HuH-7.5 (cell line): ENCODE data around the gene TAS2R31.

Experiments
- DNase-seq: peaks from one replicate; pipeline ENCODE4 v3.0.0; 2011; ENCODE audit warnings: low spot score

Gene TAS2R31

DNA sequence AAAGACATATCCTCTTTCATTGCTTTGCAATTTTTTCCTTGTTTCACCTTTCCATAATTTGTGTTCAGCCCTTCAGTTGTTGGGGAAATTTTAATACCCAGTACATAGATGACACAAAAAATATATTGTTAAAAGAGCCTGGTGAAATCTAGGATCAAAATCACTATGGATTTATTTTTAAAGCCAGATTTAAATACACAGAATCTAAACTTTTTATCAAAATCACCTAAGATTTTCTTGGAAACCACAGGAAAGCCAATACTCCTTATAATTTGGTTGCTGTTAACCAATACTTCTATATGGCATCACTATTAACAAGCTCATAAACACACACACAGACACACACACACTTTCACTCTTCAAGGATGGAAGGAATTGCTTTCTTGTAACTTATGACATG lies 33.0 kb downstream of the TAS2R31 start, which contains the start of gene TAS2R20:
TSS of gene TAS2R20 (minus strand) at position 101 of the 400 bp plus-strand sequence. CDS start 429 bp downstream, outside the sequence.
- DNase-seq: no peak

DNA sequence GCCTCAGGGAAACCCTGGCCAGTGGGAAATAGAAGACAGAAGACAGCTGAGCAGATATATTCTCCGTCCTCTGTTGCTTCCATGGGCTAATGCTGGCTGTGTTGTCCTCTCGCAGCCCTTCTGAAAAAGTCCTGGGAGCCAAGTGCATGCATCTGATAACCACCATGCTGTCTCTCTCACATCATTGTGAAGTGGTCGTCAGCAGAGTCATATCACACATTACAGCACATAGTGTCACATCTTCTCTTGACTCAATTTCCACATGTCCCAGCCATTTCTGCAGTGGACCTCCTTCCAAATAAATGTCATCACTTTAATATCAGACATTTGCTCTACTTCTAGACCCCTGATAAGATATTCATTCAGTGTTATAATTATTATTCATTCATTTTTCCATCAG lies 36.9 kb downstream of the TAS2R31 start:
- no peak for DNase-seq

DNA sequence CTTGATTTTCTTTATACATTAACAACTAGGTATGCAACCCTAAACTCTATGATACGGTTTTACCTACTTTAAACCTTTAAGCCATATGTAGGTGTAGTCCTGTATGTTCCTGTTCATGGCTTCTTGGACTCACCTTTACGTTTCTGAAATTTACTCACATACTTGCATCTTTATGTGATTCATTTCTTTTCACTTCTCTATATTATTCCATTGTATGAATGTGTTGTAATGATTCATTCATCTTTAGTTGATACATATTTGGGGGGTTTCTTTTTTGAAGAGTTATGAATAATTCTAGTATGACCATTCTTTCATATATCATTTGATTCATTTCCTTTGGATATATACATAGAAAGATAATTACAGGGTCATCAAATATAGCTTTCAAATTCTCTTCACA lies 42.1 kb downstream of the TAS2R31 start:
- DNase-seq: no peak

DNA sequence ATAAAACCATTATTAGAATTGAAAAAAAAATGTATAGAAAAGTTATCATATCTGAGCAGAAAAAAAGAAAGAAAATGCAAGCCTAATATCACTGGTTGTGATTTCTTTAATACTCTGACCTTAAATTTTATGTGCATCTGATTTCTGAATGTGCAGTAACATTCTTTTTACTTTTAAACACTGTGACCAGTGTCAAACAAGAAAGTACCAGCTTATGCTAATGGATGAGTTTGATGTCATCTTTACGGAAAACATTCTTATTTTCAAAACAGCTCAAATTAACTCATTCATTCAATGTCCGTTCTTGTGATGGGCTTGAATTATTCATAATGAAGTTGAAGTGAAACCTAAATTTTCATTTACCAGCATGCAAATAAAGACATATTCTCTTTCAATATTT lies 44.4 kb downstream of the TAS2R31 start, which contains the start of gene TAS2R50:
TSS of gene TAS2R50 (minus strand) at position 101 of the 400 bp plus-strand sequence. CDS start at position 49, 52 bp downstream.
- no peak for DNase-seq

DNA sequence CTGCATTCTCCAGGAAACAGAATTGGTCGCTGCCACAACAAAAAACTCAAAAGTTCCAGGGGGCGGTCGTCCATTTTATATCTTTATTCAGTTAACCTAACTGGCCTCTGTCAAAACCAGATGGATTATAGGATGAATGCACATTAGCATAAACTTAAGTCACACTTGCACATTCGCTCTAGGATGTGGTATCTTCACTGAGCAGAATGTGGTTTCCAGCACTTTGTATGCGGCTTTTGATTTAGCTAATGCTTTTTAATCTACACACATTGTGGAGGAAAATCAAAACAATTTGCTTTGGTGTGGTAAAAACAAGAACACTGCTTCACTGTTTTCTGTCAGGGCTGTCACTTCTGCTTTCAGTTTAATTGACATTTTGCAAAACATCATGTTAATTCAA lies 49.0 kb downstream of the TAS2R31 start:
- DNase-seq: no peak
